Lung (tissue), 12 donors: ENCODE data around the gene RAB11A. TPM values are rescaled to one million over a fixed set of nuclear protein-coding genes. Genes with fewer than 3 reads are reported as not detected.

ENCODE experiments used
- ATAC-seq: fragments of 200-7000 bp; cut with Tn5 transposase; one replicate; pipeline ENCODE4 v1.9.1; 2020; ENCODE audit warnings: moderate number of reproducible peaks; ENCODE audit not compliant: insufficient read depth, low FRiP score
- DNase-seq, 3 donors: peaks; one replicate each; pipeline ENCODE4 v3.0.0-alpha.2; 2013 to 2017
- H3K27ac ChIP-seq, 2 donors: one replicate each; pipeline ENCODE4 v1.5.1; 2013; ENCODE audit warnings: mild to moderate bottlenecking in 2 of 2, moderate library complexity in 2 of 2, control low read depth in 1 of 2, inconsistent platforms in 1 of 2, low read depth in 1 of 2, low read length in 1 of 2
- H3K27me3 ChIP-seq, 3 donors: one replicate each; pipeline ENCODE4 v1.5.1; 2013; ENCODE audit warnings: low read length in 2 of 3; ENCODE audit not compliant: control insufficient read depth in 3 of 3, insufficient read depth in 3 of 3
- H3K36me3 ChIP-seq, 4 donors: one replicate each; pipeline ENCODE4 v1.5.1; 2013; ENCODE audit warnings: low read length in 4 of 4, mild to moderate bottlenecking in 1 of 4, moderate library complexity in 1 of 4; ENCODE audit not compliant: control insufficient read depth in 4 of 4, insufficient read depth in 4 of 4
- H3K4me1 ChIP-seq, 5 donors: one replicate each; pipeline ENCODE4 v1.5.1; 2013; ENCODE audit warnings: low read length in 5 of 5, mild to moderate bottlenecking in 2 of 5, moderate library complexity in 1 of 5; ENCODE audit not compliant: control insufficient read depth in 5 of 5, insufficient read depth in 5 of 5
- H3K4me3 ChIP-seq: one replicate; pipeline ENCODE4 v1.5.1; 2013; ENCODE audit warnings: mild to moderate bottlenecking, control low read depth, moderate library complexity
- H3K9ac ChIP-seq, 2 donors: one replicate each; pipeline ENCODE4 v1.5.1; 2013; ENCODE audit warnings: low read length in 2 of 2, control low read depth in 1 of 2; ENCODE audit not compliant: insufficient read depth in 1 of 2
- H3K9me3 ChIP-seq, 4 donors: one replicate each; pipeline ENCODE4 v1.5.1; 2013; ENCODE audit warnings: low read length in 3 of 4, mild to moderate bottlenecking in 1 of 4, moderate library complexity in 1 of 4; ENCODE audit not compliant: control insufficient read depth in 4 of 4, insufficient read depth in 3 of 4
- CTCF ChIP-seq: IDR thresholded peaks from 2 replicates; pipeline ENCODE4 v1.5.1; 2012; ENCODE audit warnings: mild to moderate bottlenecking; ENCODE audit errors: control extremely low read depth, extremely low read depth
- WGBS, 2 donors: extraction: QIAGEN DNeasy Blood & Tissue Kit; methylation state at CpG; one replicate each; pipeline ENCODE4 v1.1.7; 2013; 5-methylcytosine and 5-hydroxymethylcytosine counted together
- polyA plus RNA-seq, 2 donors: library from polyadenylated mRNA; stranded (reverse); fragments of 200-250 nt; gene quantifications; one replicate each; pipeline ENCODE4 v1.2.1, GENCODE V29; 2013
- total RNA-seq, 2 donors: library from RNA; depleted of rRNA in 1 of 2; stranded (reverse); fragments of >200 nt in 1 of 2; gene quantifications; one replicate each; pipeline ENCODE4 v1.2.1, GENCODE V29; 2014 to 2021
- donor health status: control.
- donor health status: control.
- donor health status: Bipolar disorder and iron deficiency.
- donor health status: healthy.
- donor health status: DM: yes; HTN: yes; CAD: no.

RAB11A gene
- total and polyA plus RNA-seq, 4 donors = 120 to 313 (median 232) TPM

GRCh38 chr15:65839354-65839901 is 29.9 kb upstream of the RAB11A start:
- DNase-seq = no peak
- Histone ChIP-seq H3K27ac (no peak overlapping the region), H3K4me3 (no peak overlapping the region), H3K4me1 (peaks cover 0 to 5% (median 0%) of the 10 kb centered on the region in 5 donors), H3K36me3 (no peaks in the 10 kb centered on the region), H3K9me3 (no peaks in the 10 kb centered on the region), H3K27me3 (no peaks in the 10 kb centered on the region), H3K9ac (no peak overlapping the region)
- 58 to 72% methylated on average over 5 of the region's 5 CpGs for WGBS, 2 donors
- no peak for TF ChIP-seq CTCF
- no peak for ATAC-seq

- H3K4me3 ChIP-seq = no peak overlapping the region
- H3K27me3 ChIP-seq = no peaks in the 10 kb centered on the region
- H3K27ac ChIP-seq = no peak overlapping the region
- no peak for DNase-seq
- no peaks in the 10 kb centered on the region for H3K36me3 ChIP-seq
- H3K9me3 ChIP-seq = no peaks in the 10 kb centered on the region
- TF ChIP-seq CTCF = no peak
- ATAC-seq = no peak
- no peak overlapping the region for H3K9ac ChIP-seq
- peaks cover 0 to 5% (median 0%) of the 10 kb centered on the region in 5 donors for H3K4me1 ChIP-seq
- WGBS, 2 donors = 69 to 70% methylated on average over 4 of the region's 4 CpGs
Measured at GRCh38 chr15:65839985-65840384, 29.3 kb upstream of the RAB11A start.

- H3K27ac ChIP-seq = peak overlapping the region in 1 of 2 donors; percentile 84
- no peak for TF ChIP-seq CTCF
- peaks cover 0 to 5% (median 0%) of the 10 kb centered on the region in 5 donors for H3K4me1 ChIP-seq
- WGBS, 2 donors = 19% methylated on average over 11 of the region's 11 CpGs
- no peak overlapping the region for H3K9ac ChIP-seq
- no peaks in the 10 kb centered on the region for H3K9me3 ChIP-seq
- H3K27me3 ChIP-seq = no peaks in the 10 kb centered on the region
- peak; percentile 47 for ATAC-seq
- no peaks in the 10 kb centered on the region for H3K36me3 ChIP-seq
- H3K4me3 ChIP-seq = no peak overlapping the region
- peak in 2 of 3 donors; percentile 20 to 47 for DNase-seq
Measured at GRCh38 chr15:65841121-65841930, 28.0 kb upstream of the RAB11A start.
